Uterus (tissue), 4 donors: Measurements from ENCODE around the gene PLA2G1B. TPM values are rescaled to one million over a fixed set of nuclear protein-coding genes. Genes with fewer than 3 reads are reported as not detected.
"Not testable (repeated sequence)": the region's sequence is repeated elsewhere in the genome, so short reads cannot be mapped to it uniquely, and the experiment has no call there.

Experiments
- DNase-seq, 2 donors: peaks; one replicate each; pipeline ENCODE4 v3.0.0-alpha.2; 2019 to 2020
- H3K27ac ChIP-seq, 2 donors: fragments of 200-600 bp; sonication (generic); 1 replicate in 1 of 2; 2 replicates in 1 of 2; pipeline ENCODE4 v1.5.1; 2016 to 2018
- H3K27me3 ChIP-seq, 2 donors: fragments of 200-600 bp; sonication (generic); one replicate each; pipeline ENCODE4 v1.5.1; 2018 to 2019; ENCODE audit warnings: control low read depth in 1 of 2
- H3K36me3 ChIP-seq, 2 donors: fragments of 200-600 bp; sonication (generic); one replicate each; pipeline ENCODE4 v1.5.1; 2019; ENCODE audit warnings: control low read depth in 1 of 2
- H3K4me1 ChIP-seq, 2 donors: fragments of 200-600 bp; sonication (generic); one replicate each; pipeline ENCODE4 v1.5.1; 2018 to 2019; ENCODE audit warnings: control low read depth in 1 of 2
- H3K4me3 ChIP-seq, 2 donors: fragments of 200-600 bp; sonication (generic); 1 replicate in 1 of 2; 2 replicates in 1 of 2; pipeline ENCODE4 v1.5.1; 2018 to 2019; ENCODE audit warnings: mild to moderate bottlenecking in 1 of 2
- H3K9me3 ChIP-seq, 2 donors: fragments of 200-600 bp; sonication (generic); one replicate each; pipeline ENCODE4 v1.5.1; 2019; ENCODE audit warnings: control low read depth in 1 of 2
- POLR2A ChIP-seq, 2 donors: fragments of 450-650 bp; IDR thresholded peaks; one replicate each; pipeline ENCODE4 v1.6.1; 2016; ENCODE audit warnings: antibody characterized with exemption in 2 of 2, mild to moderate bottlenecking in 1 of 2, moderate library complexity in 1 of 2
- intact Hi-C: fragments of 100-400 bp; cut with DNase I; formaldehyde crosslinking; loops from one replicate; pipeline ENCODE4 v1.15.1; 2023; ENCODE audit warnings: low total_unique reads
- total RNA-seq, 4 donors: library from RNA; depleted of rRNA in 3 of 4; stranded (reverse); fragments of >200 nt in 3 of 4; gene quantifications; one replicate each; pipeline versions ENCODE4 v1.1.0 to v1.2.4, GENCODE V29; 2014 to 2023
- TF ChIP-seq, protein P1 (sequence below), 4 experiments: fragments of 200-600 bp in 2 of 4; fragments of 450-650 bp in 2 of 4; sonication (generic) in 2 of 4; IDR thresholded peaks; one replicate each; pipeline ENCODE4 v1.5.1; 2016 to 2019; ENCODE audit warnings: antibody characterized with exemption in 4 of 4, mild to moderate bottlenecking in 2 of 4, moderate library complexity in 1 of 4
- donor health status: DM: yes; HTN: yes; CAD: no.

PLA2G1B gene
- total RNA-seq, 4 donors from 2014 or later = not detected

DNA sequence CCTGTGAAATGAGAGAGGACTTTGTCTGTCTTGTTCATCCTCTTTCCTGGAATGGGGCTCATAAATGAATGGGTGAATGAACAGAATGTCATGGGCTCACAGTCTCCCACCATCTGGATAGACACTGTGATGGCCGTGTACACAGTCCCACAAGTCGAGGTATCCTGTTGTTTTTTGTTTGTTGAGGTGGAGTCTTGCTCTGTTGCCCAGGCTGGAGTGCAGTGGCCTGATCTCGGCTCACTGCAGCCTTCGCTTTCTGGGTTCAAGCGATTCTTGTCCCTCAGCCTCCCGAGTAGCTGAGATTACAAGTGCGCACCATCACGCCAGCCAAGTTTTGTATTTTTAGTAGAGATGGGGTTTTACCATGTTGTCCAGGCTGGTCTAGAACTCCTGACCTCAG, 16.1 kb upstream of the PLA2G1B start:
- Histone ChIP-seq H3K4me1 (no peaks in the 10 kb centered on the region), H3K27me3 (no peaks in the 10 kb centered on the region), H3K36me3 (no peaks in the 10 kb centered on the region), H3K4me3 (no peak overlapping the region), H3K9me3 (no peaks in the 10 kb centered on the region), H3K27ac (no peak overlapping the region)
- intact Hi-C loops = no loop called here
- TF ChIP-seq, protein P1, sequence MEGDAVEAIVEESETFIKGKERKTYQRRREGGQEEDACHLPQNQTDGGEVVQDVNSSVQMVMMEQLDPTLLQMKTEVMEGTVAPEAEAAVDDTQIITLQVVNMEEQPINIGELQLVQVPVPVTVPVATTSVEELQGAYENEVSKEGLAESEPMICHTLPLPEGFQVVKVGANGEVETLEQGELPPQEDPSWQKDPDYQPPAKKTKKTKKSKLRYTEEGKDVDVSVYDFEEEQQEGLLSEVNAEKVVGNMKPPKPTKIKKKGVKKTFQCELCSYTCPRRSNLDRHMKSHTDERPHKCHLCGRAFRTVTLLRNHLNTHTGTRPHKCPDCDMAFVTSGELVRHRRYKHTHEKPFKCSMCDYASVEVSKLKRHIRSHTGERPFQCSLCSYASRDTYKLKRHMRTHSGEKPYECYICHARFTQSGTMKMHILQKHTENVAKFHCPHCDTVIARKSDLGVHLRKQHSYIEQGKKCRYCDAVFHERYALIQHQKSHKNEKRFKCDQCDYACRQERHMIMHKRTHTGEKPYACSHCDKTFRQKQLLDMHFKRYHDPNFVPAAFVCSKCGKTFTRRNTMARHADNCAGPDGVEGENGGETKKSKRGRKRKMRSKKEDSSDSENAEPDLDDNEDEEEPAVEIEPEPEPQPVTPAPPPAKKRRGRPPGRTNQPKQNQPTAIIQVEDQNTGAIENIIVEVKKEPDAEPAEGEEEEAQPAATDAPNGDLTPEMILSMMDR (IDR thresholded peaks at IDR 0.05) = no peak
- no peak for TF ChIP-seq POLR2A (IDR thresholded peaks at IDR 0.05)
- DNase-seq = no peak

DNA sequence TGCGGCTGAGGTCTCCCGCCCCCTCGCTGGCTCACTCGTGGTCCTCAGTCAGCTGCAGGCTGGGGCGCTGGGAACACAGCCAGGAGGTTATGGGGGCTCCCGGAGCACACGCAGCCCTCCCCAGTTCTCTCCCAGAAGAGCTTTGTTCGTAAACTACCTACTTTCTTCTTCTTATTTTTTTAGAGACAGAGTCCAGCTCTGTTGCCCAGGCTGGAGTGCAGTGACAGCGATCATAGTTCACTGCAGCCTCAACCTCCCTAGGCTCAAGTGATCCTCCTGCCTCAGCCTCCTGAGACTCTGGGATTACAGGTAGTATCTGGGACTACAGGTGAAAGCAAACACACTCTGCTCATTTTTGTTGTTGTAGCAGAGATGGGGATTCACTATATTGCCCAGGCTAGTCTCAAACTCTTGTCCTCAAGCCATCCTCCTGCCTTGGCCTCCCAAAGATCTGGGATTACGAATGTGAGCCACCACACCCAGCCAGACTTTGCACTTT, 15.5 kb upstream of the PLA2G1B start:
- no peaks in the 10 kb centered on the region for H3K4me1 ChIP-seq
- H3K4me3 ChIP-seq = no peak overlapping the region
- H3K9me3 ChIP-seq = no peaks in the 10 kb centered on the region
- intact Hi-C loops = no loop called here
- no peaks in the 10 kb centered on the region for H3K27me3 ChIP-seq
- TF ChIP-seq POLR2A (IDR thresholded peaks at IDR 0.05) = no peak
- TF ChIP-seq, protein P1 (IDR thresholded peaks at IDR 0.05) = no peak
- no peak for DNase-seq
- H3K36me3 ChIP-seq = no peaks in the 10 kb centered on the region
- H3K27ac ChIP-seq = no peak overlapping the region

DNA sequence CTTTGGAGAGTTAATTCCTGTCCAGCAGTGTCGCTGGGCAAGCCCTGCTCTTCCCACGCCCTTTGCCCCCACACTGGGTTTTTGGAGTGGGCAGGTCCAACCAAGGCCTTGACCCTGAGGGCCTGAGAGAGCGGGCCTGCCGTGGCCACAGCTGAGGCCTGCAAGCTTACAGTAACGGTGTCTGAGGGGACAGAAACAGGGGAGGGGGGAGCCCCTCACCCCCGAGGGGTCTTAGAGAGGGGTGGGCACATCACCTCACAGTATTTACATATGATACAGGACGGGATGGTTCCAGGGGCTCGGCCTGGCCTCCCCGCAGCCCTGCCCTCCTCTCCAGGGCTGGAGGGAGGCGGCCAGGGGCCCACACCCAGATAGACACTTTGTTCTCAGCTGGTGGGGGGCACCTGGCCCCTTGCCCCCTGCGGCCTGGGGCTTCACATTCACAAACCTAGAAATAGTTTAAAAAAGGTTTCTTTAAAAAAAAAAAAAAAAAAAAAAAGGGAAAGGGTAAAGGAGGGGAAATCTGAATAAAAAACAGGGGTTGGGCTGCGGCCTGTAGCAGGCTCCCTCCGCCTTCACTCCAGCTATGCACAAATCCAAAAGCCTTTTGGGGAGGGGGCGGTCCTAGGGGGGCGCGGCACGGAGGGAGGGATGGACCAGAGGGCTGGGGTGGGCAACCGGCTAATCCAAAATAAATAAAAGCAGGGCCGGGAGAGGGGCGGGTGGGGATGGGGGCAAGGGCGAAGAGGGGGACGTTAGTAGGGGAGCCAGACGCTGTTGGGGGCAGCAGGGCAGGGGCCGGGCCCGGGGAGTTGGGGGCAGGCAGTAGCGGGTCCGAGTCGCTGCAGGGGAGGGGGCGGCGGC, 14.8 kb upstream of the PLA2G1B start:
- Histone ChIP-seq H3K4me3 (no peak overlapping the region), H3K36me3 (no peaks in the 10 kb centered on the region), H3K27me3 (no peaks in the 10 kb centered on the region), H3K9me3 (no peaks in the 10 kb centered on the region), H3K4me1 (no peaks in the 10 kb centered on the region), H3K27ac (no peak overlapping the region)
- intact Hi-C loops = no loop called here
- no peak for DNase-seq
- TF ChIP-seq, protein P1 (IDR thresholded peaks at IDR 0.05) = no peak
- TF ChIP-seq POLR2A (IDR thresholded peaks at IDR 0.05) = no peak

DNA sequence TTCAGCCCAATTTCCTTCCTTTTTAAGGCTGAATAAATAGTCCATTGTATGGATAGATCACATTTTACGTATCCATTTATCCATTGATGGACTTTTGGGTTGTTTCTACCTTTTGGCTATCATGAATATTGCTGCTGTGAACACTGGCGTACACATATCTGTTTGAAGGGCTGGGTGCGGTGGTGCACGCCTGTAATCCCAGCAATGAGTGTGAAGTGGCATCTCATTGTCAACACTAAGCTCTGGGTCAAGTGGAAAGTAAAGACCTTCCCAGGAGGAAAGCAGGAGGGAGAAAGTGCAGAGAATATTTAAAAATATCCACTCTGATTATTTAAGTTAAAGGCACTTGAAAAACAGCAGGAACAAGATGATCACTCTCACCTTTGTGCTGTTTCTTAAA, 11.7 kb upstream of the PLA2G1B start:
- Histone ChIP-seq H3K27ac (no peak overlapping the region), H3K4me1 (no peaks in the 10 kb centered on the region), H3K36me3 (no peaks in the 10 kb centered on the region), H3K4me3 (no peak overlapping the region), H3K9me3 (no peaks in the 10 kb centered on the region), H3K27me3 (no peaks in the 10 kb centered on the region)
- intact Hi-C loops = no loop called here
- no peak for TF ChIP-seq POLR2A (IDR thresholded peaks at IDR 0.05)
- TF ChIP-seq, protein P1 (IDR thresholded peaks at IDR 0.05) = no peak
- no peak for DNase-seq

DNA sequence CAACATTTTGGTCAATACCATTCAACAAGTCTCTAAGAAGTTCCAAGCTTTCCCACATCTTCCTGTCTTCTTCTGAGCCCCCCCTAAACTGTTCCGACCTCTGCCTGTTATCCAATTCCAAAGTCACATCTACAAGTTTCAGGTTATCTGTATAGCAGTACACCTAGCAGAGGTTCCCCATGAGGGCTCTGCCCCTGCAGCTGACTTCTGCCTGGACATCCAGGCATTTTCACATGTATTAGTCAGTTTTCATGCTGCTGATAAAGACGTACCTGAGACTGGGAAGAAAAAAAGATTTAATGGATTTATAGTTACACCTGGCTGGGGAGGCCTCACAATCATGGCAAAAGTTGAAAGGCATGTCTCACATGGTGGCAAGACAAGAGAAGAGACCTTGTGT, 10.2 kb upstream of the PLA2G1B start:
- Histone ChIP-seq H3K4me3 (no peak overlapping the region), H3K4me1 (no peaks in the 10 kb centered on the region), H3K9me3 (no peaks in the 10 kb centered on the region), H3K27me3 (no peaks in the 10 kb centered on the region), H3K27ac (no peak overlapping the region), H3K36me3 (no peaks in the 10 kb centered on the region)
- no peak for DNase-seq
- intact Hi-C loops = no loop called here
- TF ChIP-seq, protein P1 (IDR thresholded peaks at IDR 0.05) = no peak
- TF ChIP-seq POLR2A (IDR thresholded peaks at IDR 0.05) = no peak

DNA sequence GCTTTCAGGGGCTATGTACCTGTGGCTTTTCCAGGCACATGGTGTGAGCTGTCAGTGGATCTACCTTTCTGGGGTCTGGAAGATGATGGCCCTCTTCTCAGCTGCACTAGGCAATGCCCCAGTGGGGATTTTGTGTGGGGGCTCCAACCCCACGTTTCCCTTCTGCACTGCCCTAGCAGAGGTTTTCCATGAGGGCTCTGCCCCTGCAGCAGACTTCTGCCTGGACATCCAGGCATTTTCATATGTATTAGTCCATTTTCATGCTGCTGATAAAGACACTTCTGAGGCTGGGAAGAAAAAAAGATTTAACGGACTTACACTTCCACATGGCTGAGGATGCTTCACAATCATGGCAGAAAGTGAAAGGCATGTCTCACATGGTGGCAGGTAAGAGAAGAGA, 8.8 kb upstream of the PLA2G1B start:
- H3K4me1 ChIP-seq, H3K4me3 ChIP-seq, H3K27me3 ChIP-seq, H3K9me3 ChIP-seq, intact Hi-C loops, H3K27ac ChIP-seq, DNase-seq, H3K36me3 ChIP-seq: not testable (repeated sequence)
